Left ventricle myocardium inferior (tissue), 1 donor: ENCODE results near the gene PKNOX2. TPM values are rescaled to one million over a fixed set of nuclear protein-coding genes. Genes with fewer than 3 reads are reported as not detected.

Experiments used
- DNase-seq: peaks from one replicate; pipeline ENCODE4 v3.0.0-alpha.2; 2020
- H3K27ac ChIP-seq: fragments of 200-600 bp; replicated peaks from 2 replicates; pipeline ENCODE4 v1.8.0; 2021
- H3K27me3 ChIP-seq: fragments of 200-600 bp; 2 replicates; pipeline ENCODE4 v1.8.0; 2021; ENCODE audit warnings: low read depth
- H3K36me3 ChIP-seq: fragments of 200-600 bp; 2 replicates; pipeline ENCODE4 v1.8.0; 2021
- H3K4me1 ChIP-seq: fragments of 200-600 bp; 2 replicates; pipeline ENCODE4 v1.8.0; 2021
- H3K4me3 ChIP-seq: fragments of 200-600 bp; 2 replicates; pipeline ENCODE4 v1.8.0; 2021; ENCODE audit warnings: mild to moderate bottlenecking, moderate library complexity
- H3K9me3 ChIP-seq: fragments of 200-600 bp; replicated peaks from 2 replicates; pipeline ENCODE4 v1.8.0; 2021
- intact Hi-C: fragments of 100-400 bp; cut with micrococcal nuclease; formaldehyde crosslinking; loops from one replicate; pipeline ENCODE4 v1.11.0; 2022
- total RNA-seq: library from RNA; stranded (reverse); fragmentation: NEBNext Ultra II Directional; extraction: Animal tissue kit (Norgen Biotek cat#: 25700); gene quantifications from one replicate; pipeline ENCODE4 v1.2.1, GENCODE V29; 2021
- TF ChIP-seq, protein P1 (sequence below): fragments of 200-600 bp; IDR thresholded peaks from 2 replicates; pipeline ENCODE4 v1.8.0; 2021; ENCODE audit warnings: antibody characterized with exemption, mild to moderate bottlenecking, borderline replicate concordance
- donor health status: DM: no; HTN: yes; CAD: no; lungs with severe emphysema.

PKNOX2 gene
- total RNA-seq, 1 donor from 2014 or later: 6.2 TPM

DNA sequence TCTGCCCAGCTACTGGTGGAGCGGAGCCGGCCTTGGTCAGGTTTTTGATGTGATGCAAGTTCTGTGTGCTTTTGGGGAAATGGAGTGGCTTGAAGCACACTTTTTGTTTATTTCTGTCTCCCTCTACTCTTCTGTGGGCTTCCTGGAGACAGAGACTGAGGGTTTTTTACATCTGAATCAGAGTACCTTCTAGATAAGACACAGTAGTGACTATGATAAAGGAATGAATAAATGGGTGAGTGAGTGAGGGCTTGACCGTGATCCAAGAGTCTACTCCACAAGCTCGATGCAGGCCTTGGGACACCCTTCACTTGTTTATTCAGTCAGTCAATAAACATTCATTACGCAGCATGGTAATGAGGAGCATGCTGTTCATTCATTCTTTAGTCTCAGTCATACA lies 125.7 kb downstream of the PKNOX2 start:
- intact Hi-C loops: no loop called here
- no peaks in the 10 kb centered on the region for H3K36me3 ChIP-seq
- no peaks in the 10 kb centered on the region for H3K27me3 ChIP-seq
- H3K27ac ChIP-seq: no peak overlapping the region
- no peaks in the 10 kb centered on the region for H3K9me3 ChIP-seq
- no peak overlapping the region for H3K4me3 ChIP-seq
- H3K4me1 ChIP-seq: peaks cover 13% of the 10 kb centered on the region
- DNase-seq: no peak
- TF ChIP-seq, protein P1, sequence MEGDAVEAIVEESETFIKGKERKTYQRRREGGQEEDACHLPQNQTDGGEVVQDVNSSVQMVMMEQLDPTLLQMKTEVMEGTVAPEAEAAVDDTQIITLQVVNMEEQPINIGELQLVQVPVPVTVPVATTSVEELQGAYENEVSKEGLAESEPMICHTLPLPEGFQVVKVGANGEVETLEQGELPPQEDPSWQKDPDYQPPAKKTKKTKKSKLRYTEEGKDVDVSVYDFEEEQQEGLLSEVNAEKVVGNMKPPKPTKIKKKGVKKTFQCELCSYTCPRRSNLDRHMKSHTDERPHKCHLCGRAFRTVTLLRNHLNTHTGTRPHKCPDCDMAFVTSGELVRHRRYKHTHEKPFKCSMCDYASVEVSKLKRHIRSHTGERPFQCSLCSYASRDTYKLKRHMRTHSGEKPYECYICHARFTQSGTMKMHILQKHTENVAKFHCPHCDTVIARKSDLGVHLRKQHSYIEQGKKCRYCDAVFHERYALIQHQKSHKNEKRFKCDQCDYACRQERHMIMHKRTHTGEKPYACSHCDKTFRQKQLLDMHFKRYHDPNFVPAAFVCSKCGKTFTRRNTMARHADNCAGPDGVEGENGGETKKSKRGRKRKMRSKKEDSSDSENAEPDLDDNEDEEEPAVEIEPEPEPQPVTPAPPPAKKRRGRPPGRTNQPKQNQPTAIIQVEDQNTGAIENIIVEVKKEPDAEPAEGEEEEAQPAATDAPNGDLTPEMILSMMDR: no peak

DNA sequence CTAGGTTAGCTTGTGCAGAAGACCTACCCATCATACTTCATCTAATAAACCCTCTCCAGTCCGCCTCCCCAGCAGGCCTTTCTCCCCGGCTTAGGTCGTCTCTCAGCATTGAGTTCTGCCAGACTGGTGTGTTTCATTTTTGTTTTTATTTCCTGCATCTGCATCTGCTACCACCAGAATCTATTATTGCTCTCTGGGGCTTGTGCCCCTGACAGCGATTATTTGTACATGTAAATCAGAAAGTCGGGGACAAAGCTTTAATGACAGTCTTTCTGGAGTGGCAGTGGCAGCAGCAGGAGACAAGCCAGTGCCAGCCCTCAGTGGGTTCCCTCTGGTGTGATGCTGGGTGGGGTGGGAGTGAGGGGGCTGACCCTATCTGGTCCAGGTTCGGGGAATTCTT lies 127.5 kb downstream of the PKNOX2 start:
- H3K27me3 ChIP-seq: no peaks in the 10 kb centered on the region
- H3K36me3 ChIP-seq: no peaks in the 10 kb centered on the region
- peaks cover 9% of the 10 kb centered on the region for H3K4me1 ChIP-seq
- H3K9me3 ChIP-seq: no peaks in the 10 kb centered on the region
- no peak for DNase-seq
- TF ChIP-seq, protein P1: no peak
- H3K27ac ChIP-seq: no peak overlapping the region
- H3K4me3 ChIP-seq: no peak overlapping the region
- intact Hi-C loops: no loop called here

DNA sequence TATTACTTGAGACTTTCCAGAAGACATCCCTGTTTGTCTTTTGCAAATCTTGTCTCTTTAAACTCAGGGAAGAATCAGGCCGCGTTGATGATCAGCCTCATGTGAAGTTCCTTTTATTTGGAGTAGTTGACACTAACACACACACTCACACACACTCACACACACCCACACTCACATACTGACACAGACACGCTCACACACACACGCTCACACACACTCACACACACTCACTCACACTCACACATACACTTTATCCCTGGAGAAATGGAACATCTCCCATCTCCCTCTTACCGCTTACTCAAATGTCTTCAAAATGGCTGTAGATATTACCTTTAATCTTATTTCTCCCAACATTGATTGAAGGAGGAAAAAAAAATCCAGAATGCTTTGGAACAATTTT lies 129.0 kb downstream of the PKNOX2 start:
- DNase-seq: no peak
- TF ChIP-seq, protein P1: no peak
- H3K27ac ChIP-seq: no peak overlapping the region
- H3K4me1 ChIP-seq: no peaks in the 10 kb centered on the region
- no peaks in the 10 kb centered on the region for H3K36me3 ChIP-seq
- intact Hi-C loops: no loop called here
- no peaks in the 10 kb centered on the region for H3K9me3 ChIP-seq
- no peaks in the 10 kb centered on the region for H3K27me3 ChIP-seq
- H3K4me3 ChIP-seq: no peak overlapping the region

DNA sequence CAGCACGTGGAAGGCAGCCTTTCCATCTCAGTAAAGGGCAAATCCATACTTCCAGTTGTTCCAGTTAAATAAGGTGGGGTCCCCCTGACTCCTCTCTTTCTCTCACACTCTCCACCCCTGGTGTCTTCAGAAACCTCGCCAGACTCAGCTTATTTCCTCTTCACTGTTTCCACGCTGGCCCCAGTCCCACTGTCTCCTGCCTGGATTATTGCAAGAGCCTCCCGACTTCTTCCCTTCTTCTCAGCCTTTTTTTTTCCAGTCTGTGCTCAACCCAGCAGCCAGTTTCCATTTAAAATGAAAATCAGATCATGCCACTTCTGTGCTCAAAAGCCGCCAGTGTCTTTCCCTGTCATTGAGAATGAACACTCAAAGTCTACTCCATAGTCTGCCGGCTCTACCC lies 131.4 kb downstream of the PKNOX2 start:
- H3K9me3 ChIP-seq: no peaks in the 10 kb centered on the region
- peak; percentile 55 for DNase-seq
- peak overlapping the region; percentile 16 for H3K27ac ChIP-seq
- TF ChIP-seq, protein P1: no peak
- H3K4me1 ChIP-seq: peaks cover 8% of the 10 kb centered on the region
- no peaks in the 10 kb centered on the region for H3K36me3 ChIP-seq
- H3K27me3 ChIP-seq: no peaks in the 10 kb centered on the region
- no peak overlapping the region for H3K4me3 ChIP-seq
- intact Hi-C loops: no loop called here

DNA sequence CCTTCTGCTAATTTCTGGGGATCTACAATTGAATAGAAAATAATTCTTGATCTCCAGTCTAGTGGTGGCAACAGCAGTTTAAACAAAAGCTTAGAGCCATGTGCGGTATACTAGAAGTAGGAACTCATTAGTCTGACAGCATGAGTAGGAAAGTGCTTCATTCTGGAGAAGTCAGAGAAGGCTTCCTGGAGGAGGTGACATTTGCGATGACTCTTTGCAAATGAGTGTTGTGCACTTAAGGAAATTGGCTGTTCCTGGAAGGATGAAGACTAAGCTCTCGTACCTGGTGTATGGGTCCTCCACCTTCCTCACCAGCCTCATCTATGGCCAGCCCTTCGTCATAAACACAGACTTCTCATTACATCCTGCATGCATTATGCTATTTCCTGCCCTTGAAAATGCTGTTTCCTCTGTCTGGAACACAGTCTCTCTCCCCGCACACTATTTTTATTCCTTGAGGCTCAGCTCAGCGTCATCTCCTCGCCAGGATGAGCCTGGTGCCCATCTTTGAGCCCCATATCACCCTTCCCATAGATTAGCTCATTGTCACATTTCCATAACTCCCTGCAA lies 132.9 kb downstream of the PKNOX2 start:
- Histone ChIP-seq H3K27me3 (no peaks in the 10 kb centered on the region), H3K27ac (no peak overlapping the region), H3K9me3 (no peaks in the 10 kb centered on the region), H3K36me3 (no peaks in the 10 kb centered on the region), H3K4me3 (no peak overlapping the region), H3K4me1 (peaks cover 12% of the 10 kb centered on the region)
- DNase-seq: no peak
- TF ChIP-seq, protein P1: no peak
- intact Hi-C loops: no loop called here
